ENCODE data around the gene WDR17. TPM values are rescaled to one million over a fixed set of nuclear protein-coding genes. Genes with fewer than 3 reads are reported as not detected.

The WDR17 gene
- total RNA-seq, 1 donor from 2014 or later, result 0.50 TPM

DNA sequence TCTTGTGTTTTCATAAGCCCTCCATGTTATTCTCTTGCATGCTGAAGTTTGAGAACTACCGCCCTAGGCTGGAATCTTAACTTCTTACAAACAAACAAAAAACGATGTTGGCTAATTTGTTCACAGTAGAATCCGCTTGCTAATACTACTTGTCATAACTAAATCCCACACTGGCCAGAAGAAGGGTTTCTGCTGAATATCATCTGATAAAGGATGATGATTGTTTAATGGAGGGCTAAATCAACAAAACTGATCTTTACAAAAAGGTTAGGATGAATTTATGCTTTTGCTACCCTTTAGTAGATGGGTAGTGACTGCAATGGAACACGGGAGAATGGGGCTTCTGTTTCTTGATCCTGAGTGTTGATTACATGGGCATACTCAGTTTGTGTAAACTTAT is 87.5 kb downstream of the WDR17 start:
- peaks cover 8% of the 10 kb centered on the region for H3K4me1 Mint-ChIP-seq (ENCODE audit: low read depth)
- no peak overlapping the region for H3K4me3 Mint-ChIP-seq (ENCODE audit: unreplicated experiment)
- no peak overlapping the region for H3K27ac Mint-ChIP-seq (ENCODE audit: unreplicated experiment)
- H3K27me3 Mint-ChIP-seq (ENCODE audit: low read depth), result no peaks in the 10 kb centered on the region
- no peak for DNase-seq (ENCODE audit: low spot score)
- H3K9me3 Mint-ChIP-seq (ENCODE audit: low read depth), result no peaks in the 10 kb centered on the region
- H3K36me3 Mint-ChIP-seq (ENCODE audit: low read depth), result no peaks in the 10 kb centered on the region
- TF ChIP-seq, protein P1, sequence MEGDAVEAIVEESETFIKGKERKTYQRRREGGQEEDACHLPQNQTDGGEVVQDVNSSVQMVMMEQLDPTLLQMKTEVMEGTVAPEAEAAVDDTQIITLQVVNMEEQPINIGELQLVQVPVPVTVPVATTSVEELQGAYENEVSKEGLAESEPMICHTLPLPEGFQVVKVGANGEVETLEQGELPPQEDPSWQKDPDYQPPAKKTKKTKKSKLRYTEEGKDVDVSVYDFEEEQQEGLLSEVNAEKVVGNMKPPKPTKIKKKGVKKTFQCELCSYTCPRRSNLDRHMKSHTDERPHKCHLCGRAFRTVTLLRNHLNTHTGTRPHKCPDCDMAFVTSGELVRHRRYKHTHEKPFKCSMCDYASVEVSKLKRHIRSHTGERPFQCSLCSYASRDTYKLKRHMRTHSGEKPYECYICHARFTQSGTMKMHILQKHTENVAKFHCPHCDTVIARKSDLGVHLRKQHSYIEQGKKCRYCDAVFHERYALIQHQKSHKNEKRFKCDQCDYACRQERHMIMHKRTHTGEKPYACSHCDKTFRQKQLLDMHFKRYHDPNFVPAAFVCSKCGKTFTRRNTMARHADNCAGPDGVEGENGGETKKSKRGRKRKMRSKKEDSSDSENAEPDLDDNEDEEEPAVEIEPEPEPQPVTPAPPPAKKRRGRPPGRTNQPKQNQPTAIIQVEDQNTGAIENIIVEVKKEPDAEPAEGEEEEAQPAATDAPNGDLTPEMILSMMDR (IDR thresholded peaks at IDR 0.05), result no peak

DNA sequence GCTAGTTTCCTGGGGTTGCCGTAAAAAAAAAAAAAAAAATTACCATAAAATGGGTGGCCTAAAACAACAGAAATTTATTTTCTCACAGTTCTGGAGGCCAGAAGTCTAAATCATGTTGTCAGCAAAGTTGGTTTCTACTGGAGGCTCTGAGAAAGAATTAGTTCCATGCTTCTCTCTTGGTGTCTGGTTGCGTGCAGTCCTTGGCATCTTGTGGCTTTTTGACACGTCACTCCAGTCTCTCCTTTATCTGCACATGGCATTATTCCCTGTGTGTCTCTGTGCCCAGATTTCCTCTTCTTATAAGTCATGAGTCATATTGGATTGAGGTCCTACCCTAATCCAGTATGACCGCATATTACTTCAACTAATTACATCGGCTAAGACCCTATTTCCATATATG is 91.0 kb downstream of the WDR17 start:
- Mint-ChIP-seq H3K4me1 (ENCODE audit: low read depth) (no peaks in the 10 kb centered on the region), H3K4me3 (ENCODE audit: unreplicated experiment) (no peak overlapping the region), H3K27me3 (ENCODE audit: low read depth) (no peaks in the 10 kb centered on the region), H3K9me3 (ENCODE audit: low read depth) (no peaks in the 10 kb centered on the region), H3K27ac (ENCODE audit: unreplicated experiment) (no peak overlapping the region), H3K36me3 (ENCODE audit: low read depth) (no peaks in the 10 kb centered on the region)
- DNase-seq (ENCODE audit: low spot score), result no peak
- TF ChIP-seq, protein P1 (IDR thresholded peaks at IDR 0.05), result no peak

DNA sequence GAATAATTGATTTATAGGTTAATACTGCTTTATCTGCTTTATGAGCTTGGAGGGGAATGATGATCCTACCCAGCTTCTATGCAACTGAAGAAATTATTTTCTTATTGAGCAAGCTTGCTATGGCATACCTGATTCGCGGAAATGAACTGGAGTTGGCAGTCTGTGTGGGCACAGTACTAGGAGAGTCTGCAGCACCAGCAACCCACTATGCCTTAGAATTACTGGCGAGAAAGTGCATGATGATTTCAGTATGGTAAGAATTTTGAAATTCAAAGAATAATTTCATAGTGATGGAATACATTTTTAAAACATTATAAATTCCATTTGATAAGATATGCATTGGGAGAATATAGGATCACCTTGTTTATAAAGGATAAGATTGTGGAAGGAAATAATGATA is 97.4 kb downstream of the WDR17 start:
- Mint-ChIP-seq H3K36me3 (ENCODE audit: low read depth) (no peaks in the 10 kb centered on the region), H3K27me3 (ENCODE audit: low read depth) (no peaks in the 10 kb centered on the region), H3K4me3 (ENCODE audit: unreplicated experiment) (no peak overlapping the region), H3K9me3 (ENCODE audit: low read depth) (no peaks in the 10 kb centered on the region), H3K4me1 (ENCODE audit: low read depth) (no peaks in the 10 kb centered on the region), H3K27ac (ENCODE audit: unreplicated experiment) (no peak overlapping the region)
- DNase-seq (ENCODE audit: low spot score), result no peak
- TF ChIP-seq, protein P1 (IDR thresholded peaks at IDR 0.05), result no peak

DNA sequence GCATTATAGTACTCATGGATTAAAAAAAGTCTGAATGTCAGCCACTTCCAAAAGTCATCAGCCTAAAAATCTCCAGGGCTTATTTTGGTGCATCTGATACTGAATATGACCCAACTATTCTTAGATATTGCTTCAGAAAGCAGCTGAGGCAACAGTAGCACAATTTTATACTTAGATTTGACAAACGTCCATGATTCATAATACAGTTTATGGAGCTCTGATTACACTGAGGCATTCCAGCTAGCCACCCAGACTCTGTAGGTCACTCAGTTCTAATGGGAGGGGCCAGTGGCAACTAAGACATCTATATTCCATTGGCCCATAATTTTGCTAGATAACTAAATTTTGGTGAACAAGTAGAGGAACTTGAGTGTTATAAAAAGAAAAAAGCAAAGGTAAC is 119.4 kb downstream of the WDR17 start:
- no peaks in the 10 kb centered on the region for H3K36me3 Mint-ChIP-seq (ENCODE audit: low read depth)
- no peak for DNase-seq (ENCODE audit: low spot score)

DNA sequence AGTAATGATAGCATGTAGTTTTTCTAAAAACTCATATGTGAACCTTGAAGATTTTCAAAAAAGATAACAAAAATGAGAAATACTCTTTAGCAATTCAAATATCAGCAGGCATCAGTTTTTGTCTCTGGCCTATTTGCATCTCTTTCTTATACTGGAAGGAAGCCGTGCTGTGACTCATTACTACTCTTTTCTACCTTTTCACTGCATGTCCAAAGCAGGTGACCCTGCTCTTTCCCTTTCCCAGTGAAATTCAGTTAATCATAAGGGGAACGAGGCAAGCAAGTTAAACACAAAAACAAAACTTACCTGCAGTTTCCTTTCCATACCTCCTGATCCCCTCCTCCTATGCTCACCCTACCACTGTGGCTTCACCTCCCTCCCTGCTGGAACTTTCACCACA is 120.4 kb downstream of the WDR17 start:
- Mint-ChIP-seq H3K4me1 (ENCODE audit: low read depth) (peaks cover 28% of the 10 kb centered on the region), H3K36me3 (ENCODE audit: low read depth) (no peaks in the 10 kb centered on the region), H3K27ac (ENCODE audit: unreplicated experiment) (peak overlapping the region; percentile 5), H3K4me3 (ENCODE audit: unreplicated experiment) (no peak overlapping the region), H3K27me3 (ENCODE audit: low read depth) (no peaks in the 10 kb centered on the region), H3K9me3 (ENCODE audit: low read depth) (no peaks in the 10 kb centered on the region)
- TF ChIP-seq, protein P1 (IDR thresholded peaks at IDR 0.05), result no peak
- no peak for DNase-seq (ENCODE audit: low spot score)

More for the DNA sequence above, 119.4 kb downstream of the WDR17 start:
- no peaks in the 10 kb centered on the region for H3K9me3 Mint-ChIP-seq (ENCODE audit: low read depth)
- no peaks in the 10 kb centered on the region for H3K27me3 Mint-ChIP-seq (ENCODE audit: low read depth)
- H3K4me1 Mint-ChIP-seq (ENCODE audit: low read depth), result peaks cover 28% of the 10 kb centered on the region
- H3K4me3 Mint-ChIP-seq (ENCODE audit: unreplicated experiment), result no peak overlapping the region
- TF ChIP-seq, protein P1 (IDR thresholded peaks at IDR 0.05), result no peak
- peak overlapping the region; percentile 92 for H3K27ac Mint-ChIP-seq (ENCODE audit: unreplicated experiment)
